Measurements from ENCODE around the gene HTR1E.

HTR1E gene

GRCh38 chr6:87045521-87046075 lies 108.3 kb downstream of the HTR1E start:
- H3K4me1 Mint-ChIP-seq: no peaks in the 10 kb centered on the region
- H3K27me3 Mint-ChIP-seq (ENCODE audit: low read depth, poor library complexity): peaks cover 5% of the 10 kb centered on the region
- no peaks in the 10 kb centered on the region for H3K9me3 Mint-ChIP-seq
- TF ChIP-seq CTCF (IDR thresholded peaks at IDR 0.05): no peak
- H3K4me3 Mint-ChIP-seq: no peak overlapping the region
- H3K27ac Mint-ChIP-seq: no peak overlapping the region
- H3K36me3 Mint-ChIP-seq (ENCODE audit: low read depth): no peaks in the 10 kb centered on the region
- DNase-seq: no peak

GRCh38 chr6:87049779-87050178 lies 112.5 kb downstream of the HTR1E start:
- TF ChIP-seq CTCF (IDR thresholded peaks at IDR 0.05): no peak
- no peak overlapping the region for H3K4me3 Mint-ChIP-seq
- H3K4me1 Mint-ChIP-seq: no peaks in the 10 kb centered on the region
- H3K9me3 Mint-ChIP-seq: no peaks in the 10 kb centered on the region
- peaks cover 6% of the 10 kb centered on the region for H3K27me3 Mint-ChIP-seq (ENCODE audit: low read depth, poor library complexity)
- DNase-seq: no peak
- H3K36me3 Mint-ChIP-seq (ENCODE audit: low read depth): no peaks in the 10 kb centered on the region
- no peak overlapping the region for H3K27ac Mint-ChIP-seq

- DNase-seq: no peak
- Mint-ChIP-seq H3K27me3 (ENCODE audit: low read depth, poor library complexity) (peaks cover 16% of the 10 kb centered on the region), H3K4me1 (no peaks in the 10 kb centered on the region), H3K36me3 (ENCODE audit: low read depth) (no peaks in the 10 kb centered on the region), H3K27ac (no peak overlapping the region), H3K4me3 (no peak overlapping the region), H3K9me3 (no peaks in the 10 kb centered on the region)
- TF ChIP-seq CTCF (IDR thresholded peaks at IDR 0.05): no peak
These were observed 116.0 kb downstream of the HTR1E start for GRCh38 chr6:87053312-87053711.

GRCh38 chr6:87054143-87054833 lies 117.0 kb downstream of the HTR1E start:
- Mint-ChIP-seq H3K27me3 (ENCODE audit: low read depth, poor library complexity) (peaks cover 16% of the 10 kb centered on the region), H3K9me3 (no peaks in the 10 kb centered on the region), H3K36me3 (ENCODE audit: low read depth) (no peaks in the 10 kb centered on the region), H3K27ac (no peak overlapping the region), H3K4me1 (no peaks in the 10 kb centered on the region), H3K4me3 (no peak overlapping the region)
- DNase-seq: no peak
- TF ChIP-seq CTCF (IDR thresholded peaks at IDR 0.05): no peak

- H3K27ac Mint-ChIP-seq: no peak overlapping the region
- no peaks in the 10 kb centered on the region for H3K9me3 Mint-ChIP-seq
- no peak for DNase-seq
- no peaks in the 10 kb centered on the region for H3K36me3 Mint-ChIP-seq (ENCODE audit: low read depth)
- no peak for TF ChIP-seq CTCF (IDR thresholded peaks at IDR 0.05)
- no peak overlapping the region for H3K4me3 Mint-ChIP-seq
- H3K4me1 Mint-ChIP-seq: no peaks in the 10 kb centered on the region
- H3K27me3 Mint-ChIP-seq (ENCODE audit: low read depth, poor library complexity): peaks cover 15% of the 10 kb centered on the region
These were observed 122.6 kb downstream of the HTR1E start for GRCh38 chr6:87059943-87060342.

- no peak overlapping the region for H3K4me3 Mint-ChIP-seq
- no peak for TF ChIP-seq CTCF (IDR thresholded peaks at IDR 0.05)
- no peak for DNase-seq
- no peaks in the 10 kb centered on the region for H3K9me3 Mint-ChIP-seq
- no peak overlapping the region for H3K27ac Mint-ChIP-seq
- peaks cover 4% of the 10 kb centered on the region for H3K27me3 Mint-ChIP-seq (ENCODE audit: low read depth, poor library complexity)
- no peaks in the 10 kb centered on the region for H3K36me3 Mint-ChIP-seq (ENCODE audit: low read depth)
- H3K4me1 Mint-ChIP-seq: peaks cover 7% of the 10 kb centered on the region
These were observed 127.8 kb downstream of the HTR1E start for GRCh38 chr6:87065117-87065516.
